Measurements from ENCODE around the gene RAB3GAP1.
"Not testable (repeated sequence)": the region's sequence is repeated elsewhere in the genome, so short reads cannot be mapped to it uniquely, and the experiment has no call there.

RAB3GAP1 gene

GRCh38 chr2:135119582-135119981 is 67.5 kb downstream of the RAB3GAP1 start:
- no peak for DNase-seq

- DNase-seq, result no peak
Measured at GRCh38 chr2:135121016-135121657, 69.0 kb downstream of the RAB3GAP1 start.

- DNase-seq, result not testable (repeated sequence)
Measured at GRCh38 chr2:135121658-135122039, 69.6 kb downstream of the RAB3GAP1 start.

- DNase-seq, result no peak
Measured at GRCh38 chr2:135124924-135125886, 73.1 kb downstream of the RAB3GAP1 start.

- no peak for DNase-seq
Measured at GRCh38 chr2:135125940-135126339, 73.8 kb downstream of the RAB3GAP1 start.

GRCh38 chr2:135130751-135131150 is 78.7 kb downstream of the RAB3GAP1 start:
- no peak for DNase-seq

GRCh38 chr2:135132314-135132713 is 80.2 kb downstream of the RAB3GAP1 start:
- DNase-seq, result no peak

GRCh38 chr2:135140606-135141005 is 88.5 kb downstream of the RAB3GAP1 start:
- no peak for DNase-seq

GRCh38 chr2:135142323-135142722 is 90.2 kb downstream of the RAB3GAP1 start:
- DNase-seq, result no peak

GRCh38 chr2:135144343-135144742 is 92.3 kb downstream of the RAB3GAP1 start:
- DNase-seq, result no peak

GRCh38 chr2:135149251-135149650 is 97.2 kb downstream of the RAB3GAP1 start:
- DNase-seq, result no peak

GRCh38 chr2:135150725-135151124 is 98.6 kb downstream of the RAB3GAP1 start:
- DNase-seq, result no peak

- no peak for DNase-seq
Measured at GRCh38 chr2:135151615-135152014, 99.5 kb downstream of the RAB3GAP1 start.

- no peak for DNase-seq
Measured at GRCh38 chr2:135152361-135152760, 100.3 kb downstream of the RAB3GAP1 start.

GRCh38 chr2:135154962-135155361 is 102.9 kb downstream of the RAB3GAP1 start:
- no peak for DNase-seq

- no peak for DNase-seq
Measured at GRCh38 chr2:135157856-135158255, 105.8 kb downstream of the RAB3GAP1 start.

GRCh38 chr2:135159191-135159590 is 107.1 kb downstream of the RAB3GAP1 start:
- no peak for DNase-seq

- DNase-seq, result no peak
Measured at GRCh38 chr2:135162377-135162776, 110.3 kb downstream of the RAB3GAP1 start.

- DNase-seq, result no peak
Measured at GRCh38 chr2:135162786-135163185, 110.7 kb downstream of the RAB3GAP1 start.

GRCh38 chr2:135163306-135163705 is 111.2 kb downstream of the RAB3GAP1 start:
- no peak for DNase-seq

GRCh38 chr2:135163901-135164300 is 111.8 kb downstream of the RAB3GAP1 start:
- DNase-seq, result no peak

GRCh38 chr2:135164431-135164830 is 112.3 kb downstream of the RAB3GAP1 start:
- no peak for DNase-seq

- DNase-seq, result no peak
Measured at GRCh38 chr2:135167273-135167672, 115.2 kb downstream of the RAB3GAP1 start.

- DNase-seq, result no peak
Measured at GRCh38 chr2:135168204-135168856, 116.2 kb downstream of the RAB3GAP1 start.
